ENCODE measurements around the gene CD58. TPM values are rescaled to one million over a fixed set of nuclear protein-coding genes. Genes with fewer than 3 reads are reported as not detected.

The CD58 gene
- total RNA-seq, 3 donors from 2014 or later = 19.3 to 31.9 (median 31.0) TPM

- DNase-seq (no peak), ATAC-seq (no peak)
- TF ChIP-seq CTCF (IDR thresholded peaks at IDR 0.05) = no peak
- peaks cover 5% of the 10 kb centered on the region for H3K4me1 ChIP-seq (ENCODE audit: low read depth)
- intact Hi-C loops (cut with DNase I, micrococcal nuclease) = no loop called here
- H3K36me3 ChIP-seq (ENCODE audit: low read depth) = no peaks in the 10 kb centered on the region
- no peak overlapping the region for H3K4me3 ChIP-seq
- H3K9me3 ChIP-seq = no peaks in the 10 kb centered on the region
Measured at GRCh38 chr1:116516631-116517030, 54.2 kb downstream of the CD58 start.

- intact Hi-C loops (cut with DNase I, micrococcal nuclease) = no loop called here
- peaks cover 5% of the 10 kb centered on the region for H3K4me1 ChIP-seq (ENCODE audit: low read depth)
- no peaks in the 10 kb centered on the region for H3K36me3 ChIP-seq (ENCODE audit: low read depth)
- peak in 1 of 3 donors; percentile 52 for DNase-seq
- no peaks in the 10 kb centered on the region for H3K9me3 ChIP-seq
- no peak for TF ChIP-seq CTCF (IDR thresholded peaks at IDR 0.05)
- peak; percentile 57 for ATAC-seq
- H3K4me3 ChIP-seq = no peak overlapping the region
Measured at GRCh38 chr1:116515702-116516101, 55.1 kb downstream of the CD58 start.

GRCh38 chr1:116514708-116515525, 55.9 kb downstream of the CD58 start:
- no peaks in the 10 kb centered on the region for H3K36me3 ChIP-seq (ENCODE audit: low read depth)
- no peak overlapping the region for H3K4me3 ChIP-seq
- intact Hi-C loops (cut with DNase I, micrococcal nuclease) = no loop called here
- peak in 1 of 3 donors; percentile 50 for DNase-seq
- H3K9me3 ChIP-seq = no peaks in the 10 kb centered on the region
- H3K4me1 ChIP-seq (ENCODE audit: low read depth) = peaks cover 5% of the 10 kb centered on the region
- ATAC-seq = peak; percentile 66
- no peak for TF ChIP-seq CTCF (IDR thresholded peaks at IDR 0.05)

GRCh38 chr1:116513956-116514355, 56.9 kb downstream of the CD58 start:
- intact Hi-C loops (cut with DNase I, micrococcal nuclease) = no loop called here
- DNase-seq (no peak), ATAC-seq (no peak)
- H3K4me3 ChIP-seq = no peak overlapping the region
- TF ChIP-seq CTCF (IDR thresholded peaks at IDR 0.05) = no peak
- H3K9me3 ChIP-seq = no peaks in the 10 kb centered on the region
- peaks cover 8% of the 10 kb centered on the region for H3K4me1 ChIP-seq (ENCODE audit: low read depth)
- H3K36me3 ChIP-seq (ENCODE audit: low read depth) = no peaks in the 10 kb centered on the region

GRCh38 chr1:116511459-116512019, 59.3 kb downstream of the CD58 start:
- ATAC-seq (no peak), DNase-seq (no peak)
- Histone ChIP-seq H3K4me1 (ENCODE audit: low read depth) (peaks cover 10% of the 10 kb centered on the region), H3K4me3 (no peak overlapping the region), H3K9me3 (no peaks in the 10 kb centered on the region), H3K36me3 (ENCODE audit: low read depth) (no peaks in the 10 kb centered on the region)
- no peak for TF ChIP-seq CTCF (IDR thresholded peaks at IDR 0.05)
- intact Hi-C loops (cut with DNase I, micrococcal nuclease) = no loop called here
